Measurements from ENCODE around the gene PDPK1.
"Not testable (repeated sequence)": the region's sequence is repeated elsewhere in the genome, so short reads cannot be mapped to it uniquely, and the experiment has no call there.

PDPK1 gene

DNA sequence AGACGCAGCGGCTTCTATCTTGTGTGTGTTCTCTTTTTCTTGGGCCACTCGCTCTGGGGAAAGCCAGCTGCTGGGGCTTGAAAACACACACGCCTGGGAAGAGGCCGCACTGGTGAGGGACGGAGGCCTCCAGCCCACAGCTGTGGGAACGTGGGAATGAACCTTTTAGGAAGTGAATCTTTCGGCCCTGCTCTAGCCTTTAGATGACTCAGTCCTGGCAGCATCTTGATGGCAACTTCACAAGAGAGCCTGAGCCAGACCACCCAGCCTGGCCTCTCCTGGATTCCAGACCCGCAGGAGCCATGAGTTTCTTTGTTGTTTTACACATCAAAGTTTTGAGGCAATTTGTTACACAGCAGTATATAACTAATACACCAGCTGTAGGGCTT is 2.2 kb upstream of the PDPK1 start:
- H3K27ac Mint-ChIP-seq = no peak overlapping the region
- H3K9me3 Mint-ChIP-seq = no peaks in the 10 kb centered on the region
- ATAC-seq (no peak), DNase-seq (no peak)
- peaks cover 45% of the 10 kb centered on the region for H3K4me1 Mint-ChIP-seq
- H3K36me3 Mint-ChIP-seq (ENCODE audit: low read depth) = peaks cover 2% of the 10 kb centered on the region
- no peaks in the 10 kb centered on the region for H3K27me3 Mint-ChIP-seq
- no peak overlapping the region for H3K4me3 Mint-ChIP-seq

DNA sequence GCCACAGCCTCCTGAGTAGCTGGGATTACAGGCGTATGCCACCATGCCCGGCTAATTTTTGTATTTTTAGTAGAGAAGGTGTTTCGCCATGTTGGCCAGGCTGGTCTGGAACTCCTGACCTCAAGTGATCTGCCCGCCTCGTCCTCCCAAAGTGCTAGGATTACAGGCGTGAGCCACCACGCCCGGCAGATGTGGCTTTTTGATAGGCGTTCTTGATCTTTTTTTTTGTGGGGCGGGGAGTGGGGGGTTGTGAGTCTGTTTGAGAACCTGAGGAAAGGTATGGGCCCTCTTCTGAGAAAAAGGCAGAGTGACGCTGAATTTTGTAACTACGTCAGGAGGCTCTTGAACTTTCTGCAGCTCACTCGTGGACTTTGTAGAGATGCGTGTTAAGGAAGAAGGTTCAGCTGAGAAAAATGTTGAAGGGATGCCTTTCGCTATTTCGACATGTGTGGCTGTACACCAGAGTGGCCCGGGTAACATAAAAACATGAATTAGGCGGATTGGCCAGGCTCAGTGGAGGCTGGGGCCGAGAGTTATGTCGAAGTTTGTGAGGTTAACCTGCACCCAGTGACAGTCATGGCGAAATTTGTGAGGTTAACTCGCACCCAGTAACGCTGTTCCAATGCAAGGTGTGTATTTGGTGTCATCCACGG is 1.5 kb downstream of the PDPK1 start:
- not testable (repeated sequence) for DNase-seq; H3K9me3 Mint-ChIP-seq; ATAC-seq; H3K36me3 Mint-ChIP-seq (ENCODE audit: low read depth); H3K27me3 Mint-ChIP-seq
- Mint-ChIP-seq H3K4me3 (peak overlapping the region; percentile 87), H3K4me1 (peaks cover 42% of the 10 kb centered on the region), H3K27ac (peak overlapping the region; percentile 65)

DNA sequence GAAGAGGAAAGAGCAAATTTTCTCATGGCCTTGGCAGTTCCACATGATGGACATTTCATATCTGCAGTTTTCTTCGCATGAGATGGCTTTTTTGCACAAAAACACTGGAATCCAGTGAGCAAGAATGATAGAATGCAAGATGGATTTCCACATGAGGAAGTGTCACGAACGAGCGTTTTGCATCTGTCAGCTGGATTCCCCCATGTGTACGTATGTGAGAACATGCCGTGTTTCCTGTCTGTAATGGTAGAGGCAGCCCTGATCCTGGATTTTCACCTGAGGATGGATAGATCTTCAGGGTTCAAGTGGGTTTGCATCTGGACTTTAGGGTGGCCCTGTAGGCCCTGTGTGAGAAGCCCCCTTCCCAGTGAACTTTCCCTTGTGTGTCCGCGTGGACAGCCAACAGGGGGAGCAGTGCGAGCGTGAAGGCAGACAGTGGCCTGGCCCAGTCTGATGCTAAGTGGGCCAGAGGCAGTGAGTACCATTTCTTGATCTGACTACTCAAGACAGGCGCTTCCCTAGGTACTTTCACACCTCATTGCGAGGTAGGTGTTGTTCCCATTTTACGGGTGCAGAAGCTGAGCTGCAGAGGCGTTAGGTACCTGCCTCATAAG is 2.1 kb downstream of the PDPK1 start:
- not testable (repeated sequence) for ATAC-seq; H3K36me3 Mint-ChIP-seq (ENCODE audit: low read depth); H3K27me3 Mint-ChIP-seq; H3K9me3 Mint-ChIP-seq; DNase-seq
- H3K27ac Mint-ChIP-seq = peak overlapping the region; percentile 65
- peak overlapping the region; percentile 87 for H3K4me3 Mint-ChIP-seq
- H3K4me1 Mint-ChIP-seq = peaks cover 42% of the 10 kb centered on the region

DNA sequence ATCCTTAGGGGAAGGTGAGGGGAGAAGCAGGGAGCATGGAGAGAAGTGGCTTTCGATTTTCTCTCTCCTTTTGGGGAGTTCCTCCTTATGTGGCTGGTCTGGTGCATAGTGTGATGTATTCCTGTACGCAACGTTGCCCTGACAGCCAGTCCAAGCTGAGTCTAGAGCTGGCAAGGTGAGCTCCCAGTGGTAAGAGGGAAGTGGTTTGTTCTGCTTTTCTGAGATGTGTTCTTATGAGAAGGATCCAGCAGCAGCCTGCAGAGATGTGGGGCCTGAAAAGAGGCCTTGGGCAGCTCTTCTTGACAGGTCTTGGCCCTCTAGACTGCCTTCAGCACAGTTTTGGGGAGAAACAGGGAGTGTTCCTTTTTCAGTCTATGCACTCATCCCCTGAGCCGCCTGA is 3.1 kb downstream of the PDPK1 start:
- not testable (repeated sequence) for H3K9me3 Mint-ChIP-seq; DNase-seq; ATAC-seq; H3K36me3 Mint-ChIP-seq (ENCODE audit: low read depth); H3K27me3 Mint-ChIP-seq
- Mint-ChIP-seq H3K4me1 (peaks cover 42% of the 10 kb centered on the region), H3K4me3 (peak overlapping the region; percentile 32), H3K27ac (peak overlapping the region; percentile 31)

DNA sequence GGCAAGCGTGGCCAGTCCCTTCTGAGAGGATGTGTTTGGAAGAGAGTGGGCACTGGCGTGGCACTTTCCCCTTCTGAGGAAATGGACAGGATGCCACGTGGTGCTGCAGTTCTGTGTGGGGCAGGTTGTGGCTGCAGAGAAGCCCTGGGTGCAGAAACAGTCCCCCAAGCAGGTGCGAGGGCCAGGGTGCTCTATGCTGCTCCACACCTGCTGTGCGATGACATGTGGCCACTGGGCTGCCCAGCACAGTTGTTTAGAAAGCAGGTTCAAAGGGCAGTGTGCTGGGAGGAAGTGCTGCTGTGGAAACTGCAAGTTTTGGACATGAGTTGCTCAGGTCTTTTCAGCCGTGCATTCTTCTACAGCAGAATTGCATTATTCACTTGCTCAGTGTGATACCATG is 3.6 kb downstream of the PDPK1 start:
- not testable (repeated sequence) for H3K27me3 Mint-ChIP-seq; ATAC-seq; H3K9me3 Mint-ChIP-seq; H3K36me3 Mint-ChIP-seq (ENCODE audit: low read depth); DNase-seq
- Mint-ChIP-seq H3K27ac (peak overlapping the region; percentile 31), H3K4me3 (peak overlapping the region; percentile 32), H3K4me1 (peaks cover 42% of the 10 kb centered on the region)

DNA sequence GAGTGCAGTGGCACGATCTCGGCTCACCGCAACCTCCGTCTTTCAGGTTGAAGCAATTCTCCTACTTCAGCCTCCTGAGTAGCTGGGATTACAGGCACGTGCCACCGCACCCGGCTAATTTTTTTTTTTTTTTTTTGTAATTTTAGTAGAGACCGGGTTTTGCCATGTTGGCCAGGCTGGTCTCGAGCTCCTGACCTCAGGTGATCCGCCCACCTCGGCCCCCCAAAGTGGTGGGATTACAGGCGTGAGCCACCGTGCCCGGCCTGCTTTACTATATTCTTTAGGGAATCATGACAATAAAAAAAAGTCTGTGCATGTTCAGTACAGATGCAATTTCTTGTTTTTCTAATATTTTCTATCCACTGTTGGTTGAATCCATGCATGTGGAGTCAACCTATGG is 6.0 kb downstream of the PDPK1 start:
- H3K9me3 Mint-ChIP-seq; H3K27me3 Mint-ChIP-seq; ATAC-seq; H3K4me3 Mint-ChIP-seq; H3K36me3 Mint-ChIP-seq (ENCODE audit: low read depth); DNase-seq; H3K27ac Mint-ChIP-seq: not testable (repeated sequence)
- peaks cover 34% of the 10 kb centered on the region for H3K4me1 Mint-ChIP-seq

DNA sequence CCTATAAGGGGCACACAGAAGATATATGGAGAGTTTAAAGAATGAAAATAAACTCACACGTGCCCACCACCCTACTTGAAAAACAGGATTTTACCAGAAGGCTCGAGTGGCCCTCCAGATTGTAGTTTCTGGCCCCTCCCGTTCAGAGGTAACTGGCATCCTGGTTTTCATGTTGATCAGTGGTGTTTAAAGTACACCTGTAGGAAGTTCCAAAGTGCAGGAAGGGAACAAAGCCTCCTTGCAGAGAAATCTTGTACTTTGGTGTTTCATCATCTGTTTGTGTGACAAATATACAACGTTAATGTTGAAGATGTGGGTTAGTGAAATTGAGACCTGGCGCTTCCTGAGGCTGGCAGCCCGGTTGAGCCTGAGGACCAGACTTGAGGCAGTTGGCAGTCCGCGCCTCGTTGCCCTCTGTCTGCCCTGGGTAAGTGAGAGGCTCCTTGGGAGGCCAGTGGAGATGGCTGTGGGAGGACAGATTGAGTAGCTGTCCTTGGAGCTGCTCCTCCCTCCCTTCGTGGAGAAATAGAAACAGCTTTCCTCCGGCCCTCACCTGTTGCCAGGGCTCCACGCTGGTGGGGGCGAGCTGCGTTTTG is 12.6 kb downstream of the PDPK1 start:
- H3K27me3 Mint-ChIP-seq, H3K9me3 Mint-ChIP-seq: not testable (repeated sequence)

DNA sequence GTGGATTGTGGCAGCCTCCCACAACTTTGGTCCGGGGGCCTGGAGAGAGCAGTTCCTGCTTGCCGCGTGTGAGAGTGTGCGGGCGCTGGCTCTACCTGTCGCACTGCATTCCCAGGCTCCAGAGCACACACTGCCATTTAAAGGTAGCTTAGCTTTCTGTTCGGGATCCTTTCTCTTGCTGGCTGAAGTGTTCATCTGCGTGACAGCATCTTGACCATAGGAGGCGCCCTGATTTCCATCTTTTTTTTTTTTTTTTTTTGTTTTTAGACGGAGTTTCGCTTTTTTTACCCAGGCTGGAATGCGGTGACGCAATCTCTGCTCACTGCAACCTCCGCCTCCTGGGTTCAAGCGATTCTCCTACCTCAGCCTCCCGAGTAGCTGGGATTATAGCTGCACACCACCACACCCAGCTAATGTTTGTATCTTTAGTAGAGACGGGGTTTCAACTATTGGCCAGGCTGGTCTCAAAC is 13.6 kb downstream of the PDPK1 start:
- not testable (repeated sequence) for ATAC-seq; H3K9me3 Mint-ChIP-seq; H3K4me1 Mint-ChIP-seq; H3K27me3 Mint-ChIP-seq; H3K4me3 Mint-ChIP-seq; H3K27ac Mint-ChIP-seq; H3K36me3 Mint-ChIP-seq (ENCODE audit: low read depth); DNase-seq

More for the DNA sequence above, 12.6 kb downstream of the PDPK1 start:
- H3K4me1 Mint-ChIP-seq; H3K36me3 Mint-ChIP-seq (ENCODE audit: low read depth); H3K4me3 Mint-ChIP-seq; DNase-seq; H3K27ac Mint-ChIP-seq; ATAC-seq: not testable (repeated sequence)

DNA sequence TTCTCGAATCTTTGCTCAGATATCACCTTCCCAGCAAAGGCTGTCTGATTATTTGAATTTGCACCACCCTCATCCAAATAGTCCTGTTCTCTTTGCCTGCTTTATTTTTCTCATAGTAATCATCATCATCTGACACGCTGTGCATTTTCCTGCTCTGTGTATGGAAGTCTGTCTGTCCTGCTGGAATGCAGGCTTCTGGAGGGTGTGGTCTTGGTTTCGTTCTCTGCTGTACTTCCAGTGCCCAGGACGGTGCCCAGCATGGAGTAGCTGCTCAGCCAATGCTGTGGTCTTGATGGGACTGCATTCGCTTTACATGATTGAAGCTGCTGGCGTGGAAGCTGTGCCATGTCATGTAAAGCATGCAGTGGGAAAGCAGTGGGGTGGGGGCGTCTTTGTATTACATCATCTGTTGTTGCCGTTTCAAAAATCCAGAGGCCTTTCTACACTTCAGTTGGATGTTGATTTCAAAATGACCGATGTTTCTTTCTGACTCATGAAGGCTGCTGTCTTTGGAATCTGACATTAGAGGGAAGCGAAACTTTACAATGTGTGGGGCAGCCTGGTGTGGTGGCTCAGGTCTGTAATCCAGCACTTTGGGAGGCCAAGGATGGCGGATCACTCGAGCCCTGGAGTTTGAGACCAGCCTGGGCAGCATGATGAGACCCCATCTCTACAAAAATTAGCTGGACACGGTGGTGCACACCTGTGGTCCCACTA is 17.0 kb downstream of the PDPK1 start:
- H3K4me3 Mint-ChIP-seq; H3K4me1 Mint-ChIP-seq; H3K27me3 Mint-ChIP-seq; H3K9me3 Mint-ChIP-seq; ATAC-seq; H3K27ac Mint-ChIP-seq; H3K36me3 Mint-ChIP-seq (ENCODE audit: low read depth); DNase-seq: not testable (repeated sequence)

DNA sequence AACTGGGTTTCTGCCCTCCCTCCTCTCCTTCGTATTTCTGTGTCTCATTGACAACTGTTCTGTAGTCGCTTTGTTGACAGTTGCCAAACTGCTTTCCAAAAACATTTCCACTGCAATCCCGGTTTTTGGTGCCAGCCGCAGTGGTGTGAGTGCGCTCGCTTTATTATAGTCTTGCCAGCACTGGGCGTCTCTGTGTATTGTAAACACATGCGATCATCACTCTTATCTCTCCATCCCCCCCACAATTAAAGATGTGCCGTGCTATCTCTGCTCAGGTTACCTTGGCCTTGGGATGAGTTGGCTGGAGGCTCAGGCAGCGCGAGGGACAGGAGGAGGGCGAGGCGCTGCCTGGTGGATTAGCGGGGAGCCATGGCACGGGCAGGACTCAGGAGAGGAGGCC is 19.3 kb downstream of the PDPK1 start:
- not testable (repeated sequence) for H3K9me3 Mint-ChIP-seq; DNase-seq; H3K4me3 Mint-ChIP-seq; H3K36me3 Mint-ChIP-seq (ENCODE audit: low read depth); H3K27me3 Mint-ChIP-seq; H3K4me1 Mint-ChIP-seq; H3K27ac Mint-ChIP-seq; ATAC-seq

DNA sequence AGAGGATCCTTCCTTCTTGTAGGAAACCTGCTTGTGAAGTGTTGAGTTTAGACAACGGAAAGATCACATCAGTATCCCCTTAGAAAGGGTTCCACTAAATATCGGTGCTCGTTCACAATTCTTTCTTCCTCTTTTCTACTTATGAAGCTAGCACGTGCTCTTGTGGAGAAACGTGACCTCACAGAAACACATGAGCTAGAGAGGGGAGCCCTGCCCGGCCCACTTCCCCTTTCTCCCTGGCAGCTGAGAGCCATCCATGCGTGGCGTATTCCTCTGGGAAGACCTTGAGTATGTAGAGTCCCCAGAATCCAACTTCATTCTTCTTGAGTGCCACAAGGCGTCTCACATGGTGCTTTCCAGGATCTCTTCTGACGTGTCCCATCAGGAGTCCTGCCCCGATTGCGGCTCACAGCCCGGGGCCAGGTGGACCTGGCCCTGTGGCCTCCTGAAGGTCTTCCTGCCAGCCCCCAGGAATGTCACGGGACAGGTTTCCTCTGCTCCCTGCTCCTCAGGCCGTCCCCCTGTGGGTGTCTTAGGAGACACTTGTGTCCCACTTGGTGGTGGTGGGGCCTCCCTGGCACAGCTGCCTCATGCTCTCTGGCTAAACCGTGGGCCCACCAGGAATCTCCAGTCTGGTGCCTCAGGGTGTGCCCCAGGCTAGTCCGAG is 22.4 kb downstream of the PDPK1 start:
- H3K27me3 Mint-ChIP-seq; H3K4me3 Mint-ChIP-seq; ATAC-seq; H3K4me1 Mint-ChIP-seq; H3K27ac Mint-ChIP-seq; H3K36me3 Mint-ChIP-seq (ENCODE audit: low read depth); DNase-seq; H3K9me3 Mint-ChIP-seq: not testable (repeated sequence)

DNA sequence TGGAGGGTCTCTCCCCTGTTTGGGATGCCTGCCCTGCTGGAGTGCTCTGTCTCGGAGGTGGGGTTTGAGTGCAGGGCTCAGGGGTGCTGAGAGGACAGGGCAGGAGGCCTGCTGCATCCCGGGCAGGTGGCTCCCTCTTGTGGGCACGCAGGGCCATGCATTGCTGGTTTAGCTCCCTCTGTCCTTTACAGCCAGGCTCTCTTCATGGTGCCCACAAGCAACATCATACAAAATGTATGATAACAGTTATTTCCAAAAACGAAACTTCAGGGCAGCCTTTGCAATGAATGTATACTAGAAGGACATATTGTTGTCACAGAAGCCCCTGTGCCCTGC is 22.9 kb downstream of the PDPK1 start:
- not testable (repeated sequence) for H3K9me3 Mint-ChIP-seq; H3K27me3 Mint-ChIP-seq; H3K36me3 Mint-ChIP-seq (ENCODE audit: low read depth); H3K27ac Mint-ChIP-seq; H3K4me3 Mint-ChIP-seq; H3K4me1 Mint-ChIP-seq
- ATAC-seq = peak; percentile 93
- peak; percentile 71 for DNase-seq

DNA sequence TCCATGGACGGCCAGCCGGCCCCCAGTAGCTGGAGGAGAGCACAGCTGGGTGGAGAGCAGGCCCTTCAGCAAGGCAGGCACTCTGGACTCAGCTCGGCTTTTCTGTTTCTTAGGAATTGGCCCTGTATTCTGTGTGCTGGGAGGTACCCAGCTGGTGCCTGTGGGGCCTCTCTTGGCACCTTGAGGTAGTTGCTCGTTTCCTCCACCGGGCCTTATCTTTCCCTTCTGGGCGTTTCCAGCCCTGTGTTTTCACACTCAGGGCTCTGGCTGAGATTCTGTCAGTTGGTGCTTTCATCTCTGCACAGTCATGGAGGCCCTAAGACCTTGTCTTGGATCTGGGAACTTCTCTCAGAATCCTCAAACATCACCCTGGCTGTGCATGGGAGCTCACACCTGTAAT is 29.7 kb downstream of the PDPK1 start:
- not testable (repeated sequence) for H3K36me3 Mint-ChIP-seq (ENCODE audit: low read depth); H3K27me3 Mint-ChIP-seq; ATAC-seq; H3K9me3 Mint-ChIP-seq; DNase-seq; H3K4me1 Mint-ChIP-seq; H3K27ac Mint-ChIP-seq; H3K4me3 Mint-ChIP-seq

DNA sequence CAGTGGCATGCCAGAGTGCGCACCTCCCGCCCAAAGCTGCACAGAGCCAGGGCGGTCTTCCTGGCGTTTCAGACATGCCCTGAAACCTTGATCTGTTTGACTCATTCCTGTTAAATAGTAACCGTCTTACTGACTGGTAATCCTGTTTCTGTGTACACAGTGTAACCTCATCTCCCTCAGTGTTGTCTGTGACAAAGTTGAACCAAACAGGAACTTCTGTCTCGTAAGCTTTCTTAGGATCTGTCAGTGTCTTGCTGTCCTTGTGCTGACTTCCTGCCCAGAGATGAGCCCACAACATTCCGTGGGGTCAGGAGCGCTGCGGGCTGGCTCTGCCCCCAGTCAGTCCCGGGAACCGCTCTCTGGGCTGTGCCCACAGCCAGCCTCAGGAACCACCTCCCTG is 30.8 kb downstream of the PDPK1 start:
- DNase-seq; H3K4me3 Mint-ChIP-seq; H3K27me3 Mint-ChIP-seq; H3K9me3 Mint-ChIP-seq; ATAC-seq; H3K4me1 Mint-ChIP-seq; H3K27ac Mint-ChIP-seq; H3K36me3 Mint-ChIP-seq (ENCODE audit: low read depth): not testable (repeated sequence)

Measured in activated naive CD8-positive, alpha-beta T cell treated with anti-CD3 and anti-CD28 coated beads, Interleukin-2, amount 50 U/mL, for 24 hours (primary cell).